ENCODE data around the gene KIF13A.
A peak's percentile ranks its signal among the peaks of the same experiment; 100 is the strongest.

The KIF13A gene

DNA sequence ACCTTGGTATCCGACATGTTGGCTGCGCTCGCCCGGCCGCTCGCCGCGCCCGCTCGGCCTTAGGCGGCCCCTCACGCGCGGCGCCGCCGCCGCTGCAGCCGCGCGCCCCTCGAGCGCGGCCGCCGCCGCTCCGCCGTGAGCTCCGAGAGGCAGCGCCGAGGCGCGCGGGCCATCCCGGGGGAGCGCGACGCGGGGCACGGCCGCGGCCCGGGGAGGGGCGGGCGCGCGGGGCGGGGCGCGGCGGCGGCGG lies at the start of gene KIF13A:
TSS of gene KIF13A (minus strand) at position 189 of the 250 bp plus-strand sequence. CDS start at position 17, 172 bp downstream.
- H3K4me1 ChIP-seq (ENCODE audit: insufficient read depth, poor library complexity, severe bottlenecking), result no peaks in the 10 kb centered on the region

DNA sequence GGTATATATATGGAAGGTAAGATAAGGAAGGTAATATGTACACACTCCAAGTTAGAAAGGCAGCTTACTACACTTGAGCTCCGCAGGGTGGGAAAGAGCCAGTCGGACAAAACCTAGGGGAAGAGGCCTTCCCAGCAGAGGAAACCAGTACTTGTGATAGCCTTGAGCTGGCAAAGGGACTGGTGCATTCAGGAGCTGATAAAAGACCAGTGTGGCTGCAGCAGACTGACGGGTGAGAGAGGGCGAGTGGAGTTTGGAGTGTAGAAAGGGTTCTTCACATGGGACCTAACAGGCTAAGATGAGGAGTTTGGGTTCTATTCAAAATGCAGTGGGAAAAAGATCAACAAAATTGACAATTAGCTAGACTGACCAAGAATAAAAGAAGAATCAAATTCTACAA lies 49.3 kb upstream of the KIF13A start:
- no peak for ATAC-seq (ENCODE audit: low read depth)
- TF ChIP-seq, protein P1, sequence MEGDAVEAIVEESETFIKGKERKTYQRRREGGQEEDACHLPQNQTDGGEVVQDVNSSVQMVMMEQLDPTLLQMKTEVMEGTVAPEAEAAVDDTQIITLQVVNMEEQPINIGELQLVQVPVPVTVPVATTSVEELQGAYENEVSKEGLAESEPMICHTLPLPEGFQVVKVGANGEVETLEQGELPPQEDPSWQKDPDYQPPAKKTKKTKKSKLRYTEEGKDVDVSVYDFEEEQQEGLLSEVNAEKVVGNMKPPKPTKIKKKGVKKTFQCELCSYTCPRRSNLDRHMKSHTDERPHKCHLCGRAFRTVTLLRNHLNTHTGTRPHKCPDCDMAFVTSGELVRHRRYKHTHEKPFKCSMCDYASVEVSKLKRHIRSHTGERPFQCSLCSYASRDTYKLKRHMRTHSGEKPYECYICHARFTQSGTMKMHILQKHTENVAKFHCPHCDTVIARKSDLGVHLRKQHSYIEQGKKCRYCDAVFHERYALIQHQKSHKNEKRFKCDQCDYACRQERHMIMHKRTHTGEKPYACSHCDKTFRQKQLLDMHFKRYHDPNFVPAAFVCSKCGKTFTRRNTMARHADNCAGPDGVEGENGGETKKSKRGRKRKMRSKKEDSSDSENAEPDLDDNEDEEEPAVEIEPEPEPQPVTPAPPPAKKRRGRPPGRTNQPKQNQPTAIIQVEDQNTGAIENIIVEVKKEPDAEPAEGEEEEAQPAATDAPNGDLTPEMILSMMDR (IDR thresholded peaks at IDR 0.05; ENCODE audit: poor library complexity, severe bottlenecking), result no peak
- Histone ChIP-seq H3K27ac (ENCODE audit: poor library complexity, severe bottlenecking) (no peak overlapping the region), H3K4me3 (ENCODE audit: severe bottlenecking) (no peak overlapping the region), H3K4me1 (ENCODE audit: insufficient read depth, poor library complexity, severe bottlenecking) (peaks cover 7% of the 10 kb centered on the region), H3K27me3 (ENCODE audit: insufficient read depth, poor library complexity, severe bottlenecking) (no peaks in the 10 kb centered on the region), H3K9me3 (ENCODE audit: severe bottlenecking) (no peaks in the 10 kb centered on the region), H3K36me3 (ENCODE audit: low read depth) (no peaks in the 10 kb centered on the region)
- DNase-seq (ENCODE audit: low spot score), result no peak

More for the DNA sequence above, at the start of gene KIF13A:
- TF ChIP-seq, protein P1 (IDR thresholded peaks at IDR 0.05; ENCODE audit: poor library complexity, severe bottlenecking), result no peak
- no peak for DNase-seq (ENCODE audit: low spot score)
- Histone ChIP-seq H3K36me3 (ENCODE audit: low read depth) (peaks cover 5% of the 10 kb centered on the region; the same call in 1 of the 2 replicates), H3K9me3 (ENCODE audit: severe bottlenecking) (no peaks in the 10 kb centered on the region), H3K27me3 (ENCODE audit: insufficient read depth, poor library complexity, severe bottlenecking) (no peaks in the 10 kb centered on the region), H3K27ac (ENCODE audit: poor library complexity, severe bottlenecking) (peak within 1 kb of the TSS; percentile 87), H3K4me3 (ENCODE audit: severe bottlenecking) (peak within 1 kb of the TSS; percentile 100)
- peak; percentile 2; the same call in 1 of the 3 replicates for ATAC-seq (ENCODE audit: low read depth)

DNA sequence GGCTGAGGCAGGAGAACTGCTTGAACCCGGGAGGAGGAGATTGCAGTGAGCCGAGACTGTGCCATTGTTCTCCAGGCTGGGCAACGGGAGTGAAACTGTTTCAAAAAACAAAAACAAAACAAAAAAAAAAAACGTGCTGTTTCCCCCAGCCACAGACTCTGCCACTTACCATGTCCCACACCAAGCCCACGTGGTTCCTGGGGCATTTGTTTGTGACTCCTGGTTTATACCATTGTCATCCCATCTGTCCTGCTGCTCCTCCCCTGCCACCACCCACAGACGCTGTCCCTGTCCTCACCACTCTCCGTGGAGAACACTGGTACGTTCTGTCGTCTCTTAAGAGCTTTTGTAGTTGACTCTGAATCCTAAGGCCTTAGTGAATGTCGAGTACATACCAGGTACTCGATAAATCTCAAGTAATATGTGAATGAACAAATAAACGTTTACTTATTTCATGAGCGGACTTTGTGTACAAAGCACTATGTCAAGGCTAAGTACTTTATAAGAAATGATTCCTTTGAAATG lies 48.0 kb upstream of the KIF13A start:
- Histone ChIP-seq H3K9me3 (ENCODE audit: severe bottlenecking) (no peaks in the 10 kb centered on the region), H3K4me1 (ENCODE audit: insufficient read depth, poor library complexity, severe bottlenecking) (peaks cover 7% of the 10 kb centered on the region), H3K27ac (ENCODE audit: poor library complexity, severe bottlenecking) (no peak overlapping the region), H3K36me3 (ENCODE audit: low read depth) (no peaks in the 10 kb centered on the region), H3K4me3 (ENCODE audit: severe bottlenecking) (no peak overlapping the region), H3K27me3 (ENCODE audit: insufficient read depth, poor library complexity, severe bottlenecking) (no peaks in the 10 kb centered on the region)
- TF ChIP-seq, protein P1 (IDR thresholded peaks at IDR 0.05; ENCODE audit: poor library complexity, severe bottlenecking), result no peak
- ATAC-seq (ENCODE audit: low read depth) (no peak), DNase-seq (ENCODE audit: low spot score) (no peak)

DNA sequence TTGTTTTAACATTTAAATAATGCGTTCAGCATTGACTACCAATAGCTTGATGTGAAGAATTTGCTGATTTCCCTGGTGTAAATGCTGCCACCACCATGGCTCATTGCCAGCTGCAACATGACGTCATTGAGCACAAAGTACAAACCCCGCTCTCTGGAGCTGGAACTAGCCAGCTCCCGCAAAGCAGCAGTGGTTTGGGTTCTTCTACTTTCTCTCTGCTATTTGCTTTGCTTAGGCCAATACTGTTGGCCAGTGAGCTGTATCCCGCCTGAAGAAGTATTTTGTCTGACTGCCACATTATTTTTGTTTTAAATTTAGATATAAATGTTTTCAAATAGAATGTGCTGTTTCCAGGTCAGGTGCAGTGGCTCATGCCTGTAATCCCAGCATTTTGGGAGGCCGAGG lies 47.4 kb upstream of the KIF13A start:
- Histone ChIP-seq H3K27me3 (ENCODE audit: insufficient read depth, poor library complexity, severe bottlenecking) (no peaks in the 10 kb centered on the region), H3K9me3 (ENCODE audit: severe bottlenecking) (no peaks in the 10 kb centered on the region), H3K36me3 (ENCODE audit: low read depth) (no peaks in the 10 kb centered on the region), H3K4me3 (ENCODE audit: severe bottlenecking) (no peak overlapping the region), H3K27ac (ENCODE audit: poor library complexity, severe bottlenecking) (no peak overlapping the region), H3K4me1 (ENCODE audit: insufficient read depth, poor library complexity, severe bottlenecking) (peaks cover 7% of the 10 kb centered on the region)
- ATAC-seq (ENCODE audit: low read depth), result no peak
- DNase-seq (ENCODE audit: low spot score), result no peak
- TF ChIP-seq, protein P1 (IDR thresholded peaks at IDR 0.05; ENCODE audit: poor library complexity, severe bottlenecking), result no peak

DNA sequence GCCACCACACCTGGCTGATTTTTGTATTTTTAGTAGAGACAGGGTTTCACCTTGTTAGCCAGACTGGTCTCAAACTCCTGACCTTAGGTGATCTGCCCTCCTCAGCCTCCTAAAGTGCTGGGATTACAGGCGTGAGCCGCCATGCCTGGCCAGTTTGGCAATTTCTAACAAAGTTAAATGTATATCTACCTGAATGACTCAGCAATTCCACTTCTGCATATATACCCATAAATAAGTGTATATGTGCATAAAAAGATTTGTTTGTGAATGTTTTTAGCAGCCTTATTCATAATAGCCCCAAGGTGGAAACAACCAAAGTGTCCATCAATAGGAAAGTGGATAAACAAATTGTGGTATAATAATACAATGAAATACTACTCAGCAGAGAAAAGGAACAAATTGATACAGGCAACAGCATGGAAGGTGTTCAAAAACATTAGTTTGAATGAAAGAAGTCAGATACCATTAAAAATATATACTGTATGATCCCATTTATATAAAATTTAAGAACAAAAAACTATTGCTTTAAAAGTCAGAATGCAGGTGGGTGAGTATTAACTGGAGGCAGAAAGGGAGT lies 44.3 kb upstream of the KIF13A start:
- ATAC-seq (ENCODE audit: low read depth), result no peak
- H3K9me3 ChIP-seq (ENCODE audit: severe bottlenecking), result no peaks in the 10 kb centered on the region
- H3K4me3 ChIP-seq (ENCODE audit: severe bottlenecking), result no peak overlapping the region
- TF ChIP-seq, protein P1 (IDR thresholded peaks at IDR 0.05; ENCODE audit: poor library complexity, severe bottlenecking), result no peak
- no peaks in the 10 kb centered on the region for H3K27me3 ChIP-seq (ENCODE audit: insufficient read depth, poor library complexity, severe bottlenecking)
- peaks cover 6% of the 10 kb centered on the region for H3K4me1 ChIP-seq (ENCODE audit: insufficient read depth, poor library complexity, severe bottlenecking)
- H3K36me3 ChIP-seq (ENCODE audit: low read depth), result no peaks in the 10 kb centered on the region
- no peak overlapping the region for H3K27ac ChIP-seq (ENCODE audit: poor library complexity, severe bottlenecking)
- no peak for DNase-seq (ENCODE audit: low spot score)
